C4-2B (cell line): ENCODE measurements around the gene TMEM209.

ENCODE experiments used
- H3K27ac ChIP-seq: fragments of 450-650 bp; 2 replicates; pipeline ENCODE4 v1.5.1; 2017
- CTCF ChIP-seq: fragments of 450-650 bp; conservative IDR thresholded peaks from 2 replicates; pipeline ENCODE4 v1.5.1; 2017; ENCODE audit warnings: mild to moderate bottlenecking
- ZFX ChIP-seq: fragments of 450-650 bp; IDR thresholded peaks from 2 replicates; pipeline ENCODE4 v1.6.1; 2017

Gene TMEM209

GRCh38 chr7:130221746-130222145 is 16.5 kb upstream of the TMEM209 start:
- TF ChIP-seq CTCF: no peak
- TF ChIP-seq ZFX: no peak
- H3K27ac ChIP-seq: no peak overlapping the region

GRCh38 chr7:130219871-130220270 is 14.7 kb upstream of the TMEM209 start:
- no peak overlapping the region for H3K27ac ChIP-seq
- no peak for TF ChIP-seq CTCF
- TF ChIP-seq ZFX: no peak

DNA sequence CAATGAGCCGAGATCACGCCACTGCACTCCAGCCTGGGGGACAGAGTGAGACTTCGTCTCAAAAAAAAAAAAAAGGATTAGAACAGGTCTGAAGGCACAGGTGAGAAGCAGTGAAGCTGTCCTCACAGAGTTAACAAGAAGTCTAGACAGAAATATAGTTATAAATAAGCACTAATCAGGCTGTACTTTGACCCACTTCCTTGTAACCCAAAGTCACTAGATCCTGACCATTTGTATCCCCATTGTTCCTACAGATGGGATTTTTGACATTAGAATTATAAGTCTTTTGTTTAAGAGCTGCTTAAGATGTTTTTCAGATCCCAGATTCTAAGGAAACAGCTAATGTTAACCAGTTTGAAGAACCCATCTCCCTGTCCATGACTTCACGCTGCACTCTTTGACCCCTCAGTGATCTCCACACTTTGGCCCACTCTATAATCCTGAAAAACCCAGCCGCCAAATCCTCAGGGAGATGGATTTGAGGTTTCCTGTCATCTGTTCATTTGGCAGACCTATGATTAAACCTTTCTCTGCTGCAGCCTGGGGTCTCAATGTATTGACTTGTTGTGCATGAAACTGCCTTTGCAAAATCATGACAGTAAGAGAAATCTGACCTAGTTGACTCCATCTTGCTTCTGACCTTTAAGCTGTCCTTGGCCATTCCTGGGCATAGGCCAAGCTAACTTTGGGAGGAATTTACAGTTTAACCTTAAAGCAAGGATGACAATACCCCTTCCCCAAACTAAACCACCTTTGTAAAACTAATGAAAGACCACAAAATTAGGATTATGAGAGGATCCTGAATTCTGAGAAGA is 13.8 kb upstream of the TMEM209 start:
- TF ChIP-seq ZFX: no peak
- TF ChIP-seq CTCF: no peak
- no peak overlapping the region for H3K27ac ChIP-seq

DNA sequence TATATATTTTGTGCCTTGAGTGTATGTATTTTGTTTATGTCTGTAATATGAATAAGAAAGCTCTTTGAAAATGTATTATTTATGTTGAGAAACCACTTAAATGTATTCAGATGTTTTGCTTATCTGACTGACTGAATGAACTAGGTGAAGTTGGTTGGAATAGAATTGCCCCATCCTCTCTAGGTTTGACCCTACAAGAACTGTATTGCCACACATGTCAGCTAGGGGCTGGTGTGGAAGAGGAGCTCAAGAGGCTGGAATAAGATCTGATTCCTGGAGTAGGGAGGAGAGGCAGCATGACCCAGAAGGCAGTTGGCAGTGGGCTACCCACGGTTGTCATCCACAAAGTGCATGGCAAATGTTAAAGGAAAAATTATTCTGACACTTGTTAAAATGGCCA is 11.5 kb upstream of the TMEM209 start:
- no peak overlapping the region for H3K27ac ChIP-seq
- TF ChIP-seq ZFX (no peak), CTCF (no peak)

GRCh38 chr7:130216025-130216424 is 10.8 kb upstream of the TMEM209 start:
- TF ChIP-seq CTCF: no peak
- no peak for TF ChIP-seq ZFX
- no peak overlapping the region for H3K27ac ChIP-seq

DNA sequence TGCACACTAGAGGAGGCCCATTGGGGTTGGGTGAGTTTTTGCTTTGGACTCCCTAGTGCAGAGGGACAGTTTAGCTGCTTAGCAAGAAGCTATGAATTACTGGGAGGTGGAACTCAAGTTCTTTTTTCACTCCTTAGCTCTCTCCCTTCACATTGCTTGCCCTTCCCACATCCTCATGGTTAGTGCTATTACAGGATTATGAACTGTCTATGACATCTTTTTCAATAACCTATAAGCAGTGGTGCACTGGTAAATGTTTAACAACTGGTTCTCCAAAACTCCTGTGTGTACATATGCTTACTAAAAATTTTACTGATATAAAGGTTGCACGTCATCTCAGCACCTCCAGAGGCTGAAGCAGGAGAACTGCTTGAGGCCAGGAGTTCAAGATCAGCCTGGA is 8.6 kb upstream of the TMEM209 start:
- no peak overlapping the region for H3K27ac ChIP-seq
- TF ChIP-seq CTCF (no peak), ZFX (no peak)

- no peak for TF ChIP-seq ZFX
- TF ChIP-seq CTCF: no peak
- no peak overlapping the region for H3K27ac ChIP-seq
These were observed 5.2 kb upstream of the TMEM209 start for GRCh38 chr7:130210181-130210935.
